CD4-positive, alpha-beta T cell (primary cell): ENCODE data around the gene TRIP4. TPM values are rescaled to one million over a fixed set of nuclear protein-coding genes. Genes with fewer than 3 reads are reported as not detected.
A peak's percentile ranks its signal among the peaks of the same experiment; 100 is the strongest.
"Not testable (repeated sequence)": the region's sequence is repeated elsewhere in the genome, so short reads cannot be mapped to it uniquely, and the experiment has no call there.

Experiments used
- ATAC-seq: fragments of 200-7000 bp; cut with Tn5 transposase; one replicate; pipeline ENCODE4 v1.10.0; 2022; ENCODE audit warnings: mild to moderate bottlenecking; ENCODE audit not compliant: poor library complexity
- CTCF ChIA-PET: fragments of 350-600 bp; sonication (Branson Sonifier 250); formaldehyde crosslinking; loops from one replicate; lab custom pipeline; 2021; ENCODE audit warnings: antibody characterized with exemption, inconsistent platforms; lab: Charles Lee
- POLR2A ChIA-PET: fragments of 350-600 bp; sonication (Branson Sonifier 250); formaldehyde crosslinking; loops from one replicate; lab custom pipeline; 2021; ENCODE audit warnings: antibody characterized with exemption, inconsistent platforms; lab: Charles Lee
- DNase-seq, 14 experiments: peaks; one replicate each; pipeline ENCODE4 v3.0.0-alpha.2; 2013 to 2020; ENCODE audit warnings: mixed read lengths in 2 of 14
- H3K27ac ChIP-seq, 2 donors: one replicate each; pipeline versions ENCODE4 v1.5.1 to v1.7.0; 2013; ENCODE audit warnings: low read length in 2 of 2, low read depth in 1 of 2, mild to moderate bottlenecking in 1 of 2
- H3K27me3 ChIP-seq, 2 experiments: 1 replicate in 1 of 2; 2 replicates in 1 of 2; pipeline versions ENCODE4 v1.6.1 to v1.7.0; 2013; ENCODE audit warnings: low read length in 2 of 2, control low read depth in 1 of 2, mild to moderate bottlenecking in 1 of 2, moderate library complexity in 1 of 2; ENCODE audit not compliant: insufficient read depth in 2 of 2, control insufficient read depth in 1 of 2
- H3K36me3 ChIP-seq: one replicate; pipeline ENCODE4 v1.6.1; 2013; ENCODE audit warnings: low read length, control low read depth; ENCODE audit not compliant: insufficient read depth
- H3K4me1 ChIP-seq: one replicate; pipeline ENCODE4 v1.6.1; 2013; ENCODE audit warnings: low read length, control low read depth; ENCODE audit not compliant: insufficient read depth
- H3K4me3 ChIP-seq: one replicate; pipeline ENCODE4 v1.5.1; 2013; ENCODE audit warnings: mild to moderate bottlenecking, low read length, moderate library complexity
- H3K9me3 ChIP-seq, 2 experiments: 1 replicate in 1 of 2; 2 replicates in 1 of 2; pipeline versions ENCODE4 v1.6.1 to v1.7.0; 2013; ENCODE audit warnings: low read length in 2 of 2, mild to moderate bottlenecking in 2 of 2, control low read depth in 1 of 2, moderate library complexity in 1 of 2; ENCODE audit not compliant: control insufficient read depth in 1 of 2, insufficient read depth in 1 of 2
- H3K27ac Mint-ChIP-seq: one replicate; pipeline ENCODE4 v1.8.0; 2020; ENCODE audit warnings: mixed read lengths
- H3K27me3 Mint-ChIP-seq: one replicate; pipeline ENCODE4 v1.8.0; 2021; ENCODE audit warnings: mixed read lengths
- H3K36me3 Mint-ChIP-seq: one replicate; pipeline ENCODE4 v1.8.0; 2021; ENCODE audit warnings: low read depth, mixed read lengths
- H3K4me1 Mint-ChIP-seq: one replicate; pipeline ENCODE4 v1.8.0; 2021; ENCODE audit warnings: low read depth, mixed read lengths
- H3K4me3 Mint-ChIP-seq: one replicate; pipeline ENCODE4 v1.8.0; 2020; ENCODE audit warnings: mild to moderate bottlenecking, mixed read lengths
- H3K9me3 Mint-ChIP-seq: one replicate; pipeline ENCODE4 v1.8.0; 2020; ENCODE audit warnings: mixed read lengths
- CTCF ChIP-seq: fragments of 200-600 bp; IDR thresholded peaks from one replicate; pipeline ENCODE4 v1.8.0; 2022; ENCODE audit warnings: antibody characterized with exemption, mild to moderate bottlenecking
- intact Hi-C, 2 experiments: fragments of 100-400 bp; cut with DNase I in 1 of 2; cut with micrococcal nuclease in 1 of 2; formaldehyde crosslinking; loops; one replicate each; pipeline versions ENCODE4 v1.15.1 to v1.9.0; 2023 to 2025; cut with DNase I, micrococcal nuclease
- total RNA-seq, 174 experiments: library from RNA in 2 of 174; stranded (reverse) in 2 of 174; gene quantifications; one replicate each; pipeline ENCODE4 v1.2.3 and lab custom pipeline; 2021 to 2026

The TRIP4 gene
- total RNA-seq, 2 experiments from 2014 or later, result 9.6 to 10.7 TPM

GRCh38 chr15:64389036-64389435, 1.4 kb downstream of the TRIP4 start:
- no peak overlapping the region for H3K4me3 ChIP-seq

DNA sequence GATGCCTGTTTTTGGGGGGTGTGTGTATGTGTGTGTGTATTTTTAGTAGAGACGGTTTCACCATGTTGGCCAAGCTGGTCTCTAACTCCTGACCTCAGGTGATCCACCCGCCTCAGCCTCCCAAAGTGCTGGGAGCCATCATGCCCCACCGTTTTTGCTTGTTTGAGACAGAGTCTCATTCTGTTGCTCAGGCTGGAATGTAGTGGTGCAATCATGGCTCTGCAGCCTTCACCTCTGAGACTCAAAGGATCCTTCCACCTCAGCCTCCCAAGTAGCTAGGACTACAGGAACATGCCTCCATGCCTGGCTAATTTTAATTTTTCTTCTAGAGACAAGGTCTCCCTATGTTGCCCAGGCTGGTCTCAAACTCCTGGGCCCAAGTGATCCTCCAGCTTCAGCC, 4.8 kb downstream of the TRIP4 start:
- Histone ChIP-seq H3K4me1 (peaks cover 19% of the 10 kb centered on the region), H3K36me3 (peaks cover 34% of the 10 kb centered on the region)
- H3K9me3 ChIP-seq, POLR2A ChIA-PET, H3K27ac ChIP-seq, H3K4me3 ChIP-seq, H3K27me3 Mint-ChIP-seq, H3K9me3 Mint-ChIP-seq, H3K27me3 ChIP-seq, ATAC-seq, DNase-seq, intact Hi-C loops, H3K27ac Mint-ChIP-seq, H3K4me3 Mint-ChIP-seq: not testable (repeated sequence)
- peaks cover 54% of the 10 kb centered on the region for H3K36me3 Mint-ChIP-seq
- H3K4me1 Mint-ChIP-seq, result peaks cover 19% of the 10 kb centered on the region
- CTCF ChIA-PET, result interaction anchor here (0.8 kb wide), 1 partner anchor 443 kb away, joined by 4 read pairs; no protein-coding TSS in a partner anchor

More at GRCh38 chr15:64389036-64389435, 1.4 kb downstream of the TRIP4 start:
- ATAC-seq (no peak), DNase-seq (no peak)
- Mint-ChIP-seq H3K9me3 (no peaks in the 10 kb centered on the region), H3K36me3 (peaks cover 28% of the 10 kb centered on the region), H3K4me1 (peaks cover 22% of the 10 kb centered on the region), H3K4me3 (peak overlapping the region; percentile 85), H3K27me3 (no peaks in the 10 kb centered on the region), H3K27ac (peak overlapping the region; percentile 25)
- TF ChIP-seq CTCF, result no peak
- Histone ChIP-seq H3K36me3 (peaks cover 5% of the 10 kb centered on the region), H3K27ac (no peak overlapping the region), H3K27me3 (no peaks in the 10 kb centered on the region), H3K9me3 (no peaks in the 10 kb centered on the region), H3K4me1 (peaks cover 26% of the 10 kb centered on the region)
- CTCF ChIA-PET, result interaction anchor here (1.4 kb wide), 1 partner anchor 264 kb away, joined by 3 read pairs; no protein-coding TSS in a partner anchor
- intact Hi-C loops, result loop anchor here (2.0 to 10.0 kb wide), 5 partner anchors 76 to 796 kb away; partner anchors contain the start of genes CIAO2A (in 1 of the 2), CLPX (in 1 of the 2), PPIB (in 1 of the 2) and SNX1 (in 1 of the 2)
- POLR2A ChIA-PET, result interaction anchor here (2.0 to 2.6 kb wide), 3 partner anchors 10 to 226 kb away, joined by 6 to 27 read pairs (median 11); partner anchors contain the start of gene PPIB

- ATAC-seq (no peak), DNase-seq (no peak)
- Histone ChIP-seq H3K36me3 (peaks cover 68% of the 10 kb centered on the region), H3K27ac (no peak overlapping the region), H3K4me1 (no peaks in the 10 kb centered on the region), H3K4me3 (no peak overlapping the region), H3K27me3 (no peaks in the 10 kb centered on the region), H3K9me3 (no peaks in the 10 kb centered on the region)
- H3K27ac Mint-ChIP-seq, result no peak overlapping the region
- POLR2A ChIA-PET, result no interaction called here
- H3K4me1 Mint-ChIP-seq, result peaks cover 4% of the 10 kb centered on the region
- no peaks in the 10 kb centered on the region for H3K9me3 Mint-ChIP-seq
- CTCF ChIA-PET, result no interaction called here
- intact Hi-C loops, result no loop called here
- peaks cover 80% of the 10 kb centered on the region for H3K36me3 Mint-ChIP-seq
- no peak overlapping the region for H3K4me3 Mint-ChIP-seq
- no peak for TF ChIP-seq CTCF
- H3K27me3 Mint-ChIP-seq, result no peaks in the 10 kb centered on the region
Measured at GRCh38 chr15:64396789-64397188, 9.2 kb downstream of the TRIP4 start.
